PC-9 (cell line): ENCODE measurements around the gene RFC4.

Experiments used
- CTCF ChIP-seq: fragments of 200-600 bp; sonication (generic); conservative IDR thresholded peaks from 2 replicates; pipeline ENCODE4 v1.6.1; 2017; ENCODE audit warnings: mixed run types, antibody characterized with exemption, mild to moderate bottlenecking, moderate library complexity
- EZH2 ChIP-seq: fragments of 200-600 bp; sonication (generic); IDR thresholded peaks from 2 replicates; pipeline ENCODE4 v1.8.0; 2017; ENCODE audit warnings: antibody characterized with exemption, low read depth

- no peak for TF ChIP-seq CTCF
- no peak for TF ChIP-seq EZH2
Measured at GRCh38 chr3:186847437-186847836, 41.2 kb upstream of the RFC4 start.
